NCI-H226 (cell line): ENCODE results near the gene TSR1.
A peak's percentile ranks its signal among the peaks of the same experiment; 100 is the strongest.

Experiments
- DNase-seq: peaks from one replicate; pipeline ENCODE4 v3.0.0-alpha.2; 2015

The TSR1 gene

DNA sequence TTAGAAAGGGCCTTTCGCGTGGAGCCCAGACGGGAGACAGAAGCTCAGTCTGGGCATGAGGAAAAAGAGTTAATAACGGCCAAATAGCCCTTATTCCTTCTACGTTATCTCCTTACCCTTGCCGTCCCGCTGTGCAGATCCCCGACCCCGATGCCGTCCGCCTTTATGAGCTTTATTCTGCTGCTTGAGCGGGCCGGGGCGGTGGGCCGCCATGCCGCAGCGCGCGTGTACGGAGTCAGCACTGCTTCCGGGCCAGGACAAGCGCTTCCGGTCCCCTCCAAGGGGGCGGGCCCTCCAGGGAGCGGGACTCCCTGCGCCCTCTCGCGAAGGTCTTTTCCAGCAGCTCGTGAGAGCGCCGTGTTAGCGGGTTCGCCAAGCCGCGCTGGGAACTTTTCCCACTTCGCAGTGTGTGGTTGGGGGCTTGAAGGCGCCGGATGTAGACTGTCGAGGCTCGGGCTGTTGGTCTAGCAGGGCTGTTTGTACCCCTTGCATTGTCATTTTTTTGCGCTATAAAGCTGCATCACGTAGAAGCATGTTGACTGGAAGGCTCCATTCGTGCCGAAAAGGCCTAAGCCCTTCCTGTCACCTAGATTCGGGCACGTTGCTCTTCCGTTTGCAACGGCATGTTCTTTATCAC is at the start of gene TSR1:
Gene TSR1 (minus strand): TSS at position 243 of the 637 bp plus-strand sequence. CDS start 30 bp downstream, at position 213.
- peak; percentile 91 for DNase-seq

DNA sequence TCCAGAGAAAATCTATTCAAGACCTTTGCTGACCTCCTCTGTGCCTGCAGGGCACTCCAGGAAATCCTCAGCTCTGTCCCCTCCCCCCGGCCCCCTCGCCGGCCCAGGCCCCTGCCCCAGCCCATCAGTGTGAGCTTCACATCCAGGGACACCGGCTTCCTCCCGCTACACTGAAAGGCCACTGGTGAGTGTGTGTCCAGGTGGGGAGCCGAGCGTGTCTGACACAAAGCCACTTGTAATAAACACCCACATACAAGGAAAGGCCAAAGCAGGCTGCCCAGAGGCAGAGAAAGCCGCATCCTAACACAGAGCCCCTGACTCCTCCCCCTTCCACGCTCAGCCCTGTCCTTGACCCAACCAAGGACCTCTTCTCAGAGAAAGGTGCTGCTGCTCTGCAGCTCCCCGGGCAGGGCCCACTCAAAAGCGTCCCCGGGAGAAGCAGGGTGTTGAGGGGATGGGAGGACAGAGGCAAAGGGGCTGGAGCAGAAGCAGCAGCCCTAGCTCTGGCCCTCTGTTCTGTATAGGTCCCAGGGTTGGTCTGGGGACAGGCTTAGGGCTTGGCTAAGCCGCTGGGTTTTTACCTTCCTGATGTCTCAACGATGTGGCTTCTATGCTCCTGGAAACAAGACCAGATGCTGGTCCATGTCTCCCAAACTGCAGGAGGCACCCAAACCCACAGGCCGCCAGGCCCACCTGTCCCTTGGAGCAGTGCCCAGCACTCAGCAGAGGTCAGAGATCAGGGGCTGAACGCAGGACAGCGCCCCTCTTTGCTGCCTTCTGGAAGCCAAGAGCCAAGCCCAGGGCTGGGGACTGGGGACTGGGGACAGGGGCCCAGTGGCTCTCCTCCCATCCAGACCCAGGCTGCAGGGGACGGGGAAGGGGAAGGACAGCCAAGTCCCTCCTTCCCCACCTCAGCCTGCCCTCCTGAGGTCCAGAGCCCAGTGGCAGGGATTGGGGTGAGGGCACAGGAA is 49.3 kb upstream of the TSR1 start:
- DNase-seq = no peak

DNA sequence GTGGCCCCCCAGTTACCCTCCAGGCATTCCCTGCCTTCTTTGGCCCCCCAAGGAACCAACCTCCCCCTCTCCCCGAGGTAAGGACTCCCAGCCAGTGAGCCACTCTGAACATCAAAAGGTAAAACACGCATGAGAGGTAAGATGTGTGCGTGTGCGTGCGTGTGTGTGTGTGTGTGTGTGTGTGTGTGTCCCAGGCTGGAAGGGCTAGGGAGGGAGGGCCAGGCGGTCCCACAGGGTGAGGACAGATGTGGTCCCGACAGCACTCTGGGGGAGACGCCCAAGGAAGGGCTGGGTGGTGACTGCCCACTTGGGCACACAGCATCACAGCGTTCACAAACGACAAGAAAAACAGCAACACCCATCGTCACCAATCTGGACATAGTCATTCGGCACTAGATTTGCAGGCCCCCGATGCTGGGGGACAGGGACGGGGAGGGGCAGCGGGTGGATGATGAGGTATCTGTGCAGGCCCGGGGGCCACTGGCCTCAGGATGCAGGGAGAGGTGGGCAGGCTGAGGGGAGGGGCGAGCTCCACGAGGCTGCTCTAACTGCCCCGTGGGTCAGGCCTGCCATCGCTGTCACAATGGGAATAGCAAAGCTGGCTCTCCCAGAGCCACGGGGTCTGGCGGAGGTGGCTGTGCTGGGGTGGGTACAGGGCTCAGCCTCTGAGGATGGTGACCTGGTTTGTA is 48.3 kb upstream of the TSR1 start:
- DNase-seq = no peak

DNA sequence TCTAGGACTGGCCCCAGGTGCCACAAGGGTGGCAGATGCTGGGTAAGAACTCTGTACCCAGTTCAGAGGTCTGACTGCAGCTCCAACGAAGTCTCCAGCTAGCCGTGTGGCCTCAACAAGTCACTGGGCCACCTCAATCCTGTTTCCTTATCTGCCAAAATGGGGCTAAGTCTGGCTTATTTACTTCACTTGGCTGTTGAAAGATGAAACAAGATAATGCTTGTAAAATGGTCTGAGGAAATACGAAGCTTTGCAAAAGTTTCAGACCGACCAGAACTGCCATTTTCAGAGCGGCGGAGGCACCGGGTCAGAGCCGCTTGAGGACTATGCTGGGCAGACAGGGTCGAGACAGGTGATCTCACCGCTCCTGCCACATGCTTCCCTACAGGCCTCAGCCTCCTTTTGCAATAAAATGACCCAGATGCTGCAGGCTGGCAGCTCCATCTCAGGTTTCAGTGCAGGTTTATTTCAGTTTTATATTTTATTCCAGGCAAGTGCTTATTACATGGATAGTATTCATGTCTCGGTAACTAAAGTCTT is 47.4 kb upstream of the TSR1 start:
- no peak for DNase-seq

DNA sequence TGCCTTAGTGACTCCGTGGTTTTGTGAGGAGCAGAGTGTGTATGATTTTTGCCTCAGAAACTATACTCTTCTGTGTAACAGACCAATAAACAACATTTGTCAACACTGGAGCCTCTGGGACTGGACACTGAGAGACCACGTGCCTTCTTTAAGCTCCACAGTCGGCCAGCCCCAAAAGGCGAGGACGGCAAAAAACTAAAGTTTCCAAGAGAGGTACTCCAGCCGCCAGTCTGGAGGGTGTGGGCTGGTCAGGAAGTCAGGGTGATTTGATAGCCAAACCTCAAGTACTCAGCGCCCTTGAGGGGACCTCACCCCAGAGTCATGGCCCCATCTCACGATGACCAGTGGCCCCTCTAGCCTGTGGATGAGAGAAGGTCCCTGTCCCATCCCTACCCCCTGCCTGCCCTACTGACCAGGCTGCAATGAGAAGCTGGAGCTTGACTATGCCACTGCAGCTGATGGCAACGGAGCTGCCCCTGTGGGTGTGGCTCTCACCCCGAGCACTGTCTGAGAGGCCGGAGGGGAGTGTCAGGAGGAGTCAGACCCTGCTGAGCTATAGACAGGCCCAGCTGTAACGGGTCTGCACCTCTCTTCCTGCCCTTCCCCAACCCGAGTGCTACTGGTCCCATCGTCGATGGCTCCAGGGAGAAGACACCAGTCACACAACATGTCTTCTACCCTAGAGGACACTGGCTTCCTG is 44.8 kb upstream of the TSR1 start:
- no peak for DNase-seq

DNA sequence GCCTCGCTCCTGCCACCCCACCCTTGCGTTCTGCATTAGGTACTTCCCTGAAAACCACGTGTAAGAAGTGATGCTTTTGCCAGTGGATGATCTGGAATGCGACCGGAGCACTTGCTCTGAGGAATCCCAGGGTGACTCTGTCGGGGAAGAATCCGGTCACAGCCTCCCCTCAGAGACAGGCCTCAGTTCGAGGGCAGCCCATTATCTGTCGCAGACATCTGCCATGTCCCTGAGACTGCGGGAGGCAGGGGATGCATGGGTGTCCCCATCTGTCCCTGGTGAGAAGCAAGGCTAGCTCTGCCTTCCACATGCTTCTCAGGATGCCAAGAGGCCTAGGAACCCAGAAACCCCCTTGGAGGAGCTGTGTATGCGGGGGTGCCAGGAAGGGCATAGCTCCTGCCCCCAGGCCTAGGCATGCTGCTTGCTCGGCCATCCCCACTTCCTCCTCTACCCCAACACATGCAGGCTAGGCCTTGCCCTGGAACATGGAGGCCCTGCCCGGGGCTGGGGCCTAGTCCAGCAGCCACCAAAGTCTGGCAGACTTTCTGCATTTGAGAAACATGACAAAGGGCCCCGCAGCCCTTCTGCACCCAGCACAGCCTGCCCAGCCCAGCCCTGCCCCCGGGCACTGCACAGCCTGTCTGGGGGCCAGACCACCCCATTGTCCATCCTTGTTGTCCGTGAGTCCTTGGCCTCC is 44.1 kb upstream of the TSR1 start:
- no peak for DNase-seq

DNA sequence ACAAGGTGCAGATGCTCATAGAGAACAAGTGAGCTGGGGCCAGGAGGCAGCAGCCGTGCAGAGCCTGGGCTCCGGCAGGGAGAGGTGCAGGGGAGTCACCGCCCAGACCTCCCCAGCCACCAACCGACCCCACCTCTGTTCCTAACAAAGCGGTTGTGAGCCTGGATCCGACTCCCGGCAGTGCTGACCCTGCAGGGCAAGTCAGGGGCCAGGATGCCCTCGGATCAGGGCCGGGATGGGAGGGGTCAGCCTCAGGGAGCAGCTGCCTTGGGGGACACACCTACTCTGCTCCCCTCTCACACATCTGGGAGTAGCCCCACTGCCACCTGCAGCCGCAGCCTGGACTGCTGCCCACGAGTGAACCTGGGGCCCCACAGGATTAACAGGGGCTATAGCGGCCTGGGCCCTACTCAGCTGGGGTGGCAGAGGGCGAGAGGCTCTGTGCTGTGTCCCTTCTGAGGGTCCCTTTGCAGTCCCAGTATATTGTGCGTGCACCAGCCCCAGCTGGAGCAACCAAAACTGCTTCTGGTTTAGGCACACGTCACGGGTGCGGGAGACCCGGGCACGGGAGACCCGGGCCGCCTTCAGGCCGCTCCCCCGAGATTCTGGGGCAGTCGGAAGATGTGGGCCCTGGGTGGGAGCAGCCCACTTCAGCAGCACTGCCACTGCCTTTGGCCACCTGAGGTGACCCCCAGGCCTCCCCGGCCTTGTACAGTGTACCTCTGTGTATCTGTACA is 43.4 kb upstream of the TSR1 start:
- no peak for DNase-seq

DNA sequence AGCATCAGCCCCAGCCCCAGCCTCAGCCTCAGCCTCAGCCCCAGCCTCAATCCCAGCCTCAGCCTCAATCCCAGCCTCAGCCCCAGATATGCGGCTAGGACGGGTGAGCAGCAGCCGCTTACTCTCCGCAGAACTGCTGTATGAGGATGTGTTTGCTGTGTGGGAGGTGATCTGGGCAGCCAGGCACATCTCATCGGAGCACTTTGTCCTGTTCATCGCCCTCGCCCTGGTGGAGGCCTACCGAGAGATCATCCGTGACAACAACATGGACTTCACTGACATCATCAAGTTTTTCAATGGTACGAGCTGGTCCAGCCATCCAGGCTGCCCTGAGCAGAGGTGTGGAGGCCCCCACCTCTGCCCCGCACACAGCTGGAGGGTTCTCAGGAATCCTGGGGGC is 42.6 kb upstream of the TSR1 start:
- DNase-seq = no peak

DNA sequence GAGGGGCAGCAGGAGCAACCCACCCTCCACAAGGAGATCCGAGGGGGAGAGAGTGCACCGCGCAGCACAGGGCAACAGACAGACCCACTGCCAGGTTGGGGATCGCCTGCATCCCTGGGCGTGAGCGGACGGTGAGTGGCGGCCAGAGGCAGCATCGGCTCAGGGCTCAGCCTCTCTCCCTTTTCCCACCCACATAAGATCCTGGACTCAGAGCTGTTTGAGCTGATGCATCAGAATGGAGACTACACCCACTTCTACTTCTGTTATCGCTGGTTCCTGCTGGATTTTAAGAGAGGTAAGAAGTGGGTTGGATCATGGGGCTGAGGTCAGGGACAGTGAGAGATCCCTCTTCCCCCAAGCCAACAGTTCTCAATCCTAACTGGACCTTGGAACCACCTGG is 41.4 kb upstream of the TSR1 start:
- DNase-seq = no peak

DNA sequence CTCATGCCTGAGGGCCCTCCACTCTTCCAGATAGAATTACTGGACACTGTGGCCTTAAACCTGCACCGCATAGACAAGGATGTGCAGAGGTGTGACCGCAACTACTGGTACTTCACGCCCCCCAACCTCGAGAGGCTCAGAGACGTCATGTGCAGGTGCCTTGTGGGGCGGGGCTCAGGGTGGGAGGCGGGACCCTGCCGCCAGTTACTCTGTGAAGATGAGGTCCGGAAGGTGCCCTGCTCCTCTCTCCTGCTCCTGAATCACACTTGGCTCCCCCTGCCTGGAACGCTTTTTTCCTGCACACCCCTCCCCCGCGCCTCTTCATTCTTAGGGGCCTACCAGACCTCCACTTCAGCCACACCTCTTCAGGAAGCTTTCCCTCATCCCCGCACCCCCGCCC is 39.9 kb upstream of the TSR1 start:
- no peak for DNase-seq

DNA sequence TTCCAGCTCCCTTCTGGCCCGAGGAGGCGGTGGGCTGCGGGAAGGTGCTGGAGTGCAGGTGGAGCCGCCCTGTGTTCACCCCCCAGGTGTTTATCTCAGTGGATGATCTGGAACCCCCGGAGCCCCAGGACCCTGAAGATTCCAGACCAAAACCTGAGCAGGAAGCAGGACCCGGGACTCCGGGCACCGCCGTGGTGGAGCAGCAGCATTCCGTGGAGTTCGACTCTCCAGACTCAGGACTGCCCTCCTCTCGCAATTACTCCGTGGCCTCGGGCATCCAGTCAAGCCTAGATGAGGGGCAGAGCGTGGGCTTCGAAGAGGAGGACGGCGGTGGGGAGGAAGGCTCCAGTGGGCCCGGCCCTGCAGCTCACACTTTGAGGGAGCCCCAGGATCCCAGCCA is 39.1 kb upstream of the TSR1 start:
- DNase-seq = no peak

DNA sequence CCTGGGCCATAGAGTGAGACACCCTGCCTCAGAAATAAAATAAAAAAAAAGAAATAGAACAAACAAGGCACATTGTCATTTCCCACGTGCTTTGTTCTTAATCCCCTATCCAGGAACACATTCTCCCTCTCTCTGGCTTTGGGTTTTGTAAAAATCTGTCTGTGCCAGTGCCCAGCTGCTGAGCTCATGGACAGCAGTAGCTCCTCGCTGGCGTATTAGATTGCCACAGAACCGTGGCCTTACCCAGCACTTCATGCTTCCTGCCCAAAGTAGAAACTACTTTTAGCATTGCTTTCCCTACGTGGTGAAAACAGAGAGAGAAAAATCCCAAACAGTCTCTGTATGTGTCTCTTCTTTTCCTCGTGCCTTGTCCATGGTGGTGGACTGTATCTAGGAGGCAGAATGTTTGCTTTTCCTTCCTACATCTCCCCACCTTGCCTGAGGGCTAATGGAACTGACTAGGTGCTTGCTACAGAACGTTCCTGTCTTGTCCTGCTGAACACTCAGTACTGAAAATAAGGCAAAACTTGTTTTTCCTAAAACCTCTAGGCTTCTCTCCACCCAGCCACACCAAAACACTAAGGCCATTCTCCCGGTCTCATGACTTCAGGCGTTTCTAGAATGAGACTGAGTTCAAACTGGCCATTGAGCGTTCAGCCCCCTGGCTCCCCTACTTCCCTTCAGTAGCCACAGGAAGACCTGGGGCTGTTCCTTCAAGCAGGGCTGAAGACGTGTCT is 38.5 kb upstream of the TSR1 start:
- DNase-seq = no peak

DNA sequence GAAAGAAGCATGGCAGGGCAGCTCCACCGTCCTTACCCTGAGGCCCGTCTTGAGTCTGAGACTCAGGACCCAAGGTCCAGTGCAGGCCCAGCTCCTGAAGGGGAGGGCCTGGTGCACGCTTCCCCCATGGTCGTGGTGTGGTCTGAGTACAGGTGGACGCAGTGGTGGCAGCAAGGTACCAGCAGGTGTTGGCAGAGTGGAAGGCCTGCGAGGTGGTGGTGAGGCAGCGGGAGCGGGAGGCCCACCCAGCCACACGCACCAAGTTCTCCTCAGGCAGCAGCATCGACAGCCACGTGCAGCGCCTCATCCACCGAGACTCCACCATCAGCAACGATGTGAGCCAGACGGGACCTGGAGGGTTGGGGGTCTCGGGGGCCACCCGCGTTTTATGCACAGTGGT is 36.9 kb upstream of the TSR1 start:
- DNase-seq = no peak

DNA sequence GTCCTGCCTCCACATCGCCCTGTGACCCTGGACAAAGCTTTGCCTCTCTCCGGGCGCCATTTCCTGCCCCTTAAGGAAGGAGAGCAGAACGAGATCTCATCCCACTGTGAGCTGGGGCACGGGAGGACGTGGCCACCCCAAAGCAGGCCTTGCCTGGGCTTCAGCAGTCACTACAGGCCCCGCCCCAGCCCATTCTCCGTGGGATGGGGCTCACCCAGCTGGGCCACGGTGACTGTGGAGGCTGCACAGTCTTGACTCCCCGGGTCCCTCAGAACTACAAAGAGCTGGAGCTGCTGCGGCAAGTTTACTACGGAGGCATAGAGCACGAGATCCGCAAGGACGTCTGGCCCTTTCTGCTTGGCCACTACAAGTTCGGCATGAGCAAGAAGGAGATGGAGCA is 36.4 kb upstream of the TSR1 start:
- DNase-seq = no peak

DNA sequence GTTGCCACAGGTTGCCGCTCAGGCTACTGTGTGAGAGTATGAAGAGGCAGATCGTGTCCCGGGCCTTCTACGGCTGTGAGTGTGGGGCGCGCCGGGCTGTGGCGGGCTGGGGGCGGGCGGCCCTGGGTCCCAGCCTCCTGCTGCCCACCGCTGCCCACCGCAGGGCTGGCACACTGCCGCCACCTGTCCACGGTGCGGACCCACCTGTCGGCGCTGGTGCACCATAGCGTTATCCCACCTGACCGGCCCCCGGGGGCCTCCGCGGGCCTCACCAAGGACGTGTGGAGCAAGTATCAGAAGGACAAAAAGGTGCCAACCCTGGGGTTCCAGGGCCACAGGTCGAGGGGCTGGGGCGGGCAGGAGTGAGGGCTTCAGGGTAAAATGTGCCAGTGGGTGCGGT is 35.9 kb upstream of the TSR1 start:
- no peak for DNase-seq

DNA sequence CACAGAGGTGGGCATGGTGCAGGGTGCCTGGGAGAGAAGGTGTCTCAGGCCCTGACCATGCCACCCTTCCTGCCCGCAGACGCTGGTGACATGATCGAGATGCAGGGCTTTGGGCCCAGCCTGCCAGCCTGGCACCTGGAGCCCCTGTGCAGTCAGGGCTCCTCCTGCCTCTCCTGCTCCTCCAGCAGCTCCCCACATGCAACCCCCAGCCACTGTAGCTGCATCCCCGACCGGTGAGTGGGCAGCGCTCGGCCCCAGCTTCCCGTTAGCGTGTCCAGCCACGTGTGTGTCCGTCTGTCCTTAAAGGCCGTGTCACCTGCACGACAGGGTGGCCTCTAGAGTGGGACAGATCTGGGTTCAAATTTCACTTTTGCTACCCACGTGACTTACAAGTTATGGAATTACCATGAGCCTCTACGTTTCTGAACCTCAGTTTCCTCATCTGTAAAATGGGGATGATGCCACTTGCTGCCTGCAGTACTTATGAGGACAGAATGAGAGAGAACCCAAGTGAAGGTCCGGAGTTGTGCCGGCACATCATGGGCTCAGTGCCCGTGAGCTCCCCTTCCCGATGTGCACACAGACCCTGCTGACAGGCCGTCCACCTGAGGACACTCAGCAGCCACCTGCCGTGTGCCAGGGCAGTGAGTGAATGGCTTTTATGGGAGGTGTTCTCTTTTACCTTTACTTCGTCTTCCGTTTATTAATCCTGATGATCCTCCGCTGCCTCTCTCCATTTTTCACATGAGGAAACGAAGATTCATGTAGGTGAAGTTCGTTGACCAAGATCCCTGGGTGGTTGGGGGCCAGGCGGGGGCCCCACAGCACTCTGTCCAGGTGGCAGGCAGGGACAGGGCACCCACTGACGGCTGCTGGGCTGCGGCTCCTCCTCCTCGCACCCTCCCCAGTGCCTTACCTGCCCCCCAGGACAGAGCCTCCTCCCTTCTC is 35.2 kb upstream of the TSR1 start:
- no peak for DNase-seq

DNA sequence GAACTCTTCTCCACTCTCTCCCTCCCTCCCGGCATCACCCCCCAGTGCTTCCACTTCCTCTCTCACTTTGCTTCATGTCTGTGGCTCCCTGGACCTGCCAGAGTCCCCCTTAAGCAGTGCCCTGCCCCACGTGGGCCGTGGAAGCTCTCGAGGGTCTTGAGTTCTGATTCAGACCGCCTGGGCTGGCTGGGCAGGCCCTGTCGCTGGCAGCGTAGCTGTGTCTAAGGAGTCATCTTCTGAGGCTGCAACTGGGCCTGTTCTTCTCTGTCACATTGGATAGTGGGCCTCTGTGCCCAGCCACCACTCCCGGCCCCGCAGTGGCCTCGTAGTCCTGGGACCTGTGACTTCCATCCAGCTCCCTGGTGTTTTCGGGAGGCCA is 33.9 kb upstream of the TSR1 start:
- no peak for DNase-seq

DNA sequence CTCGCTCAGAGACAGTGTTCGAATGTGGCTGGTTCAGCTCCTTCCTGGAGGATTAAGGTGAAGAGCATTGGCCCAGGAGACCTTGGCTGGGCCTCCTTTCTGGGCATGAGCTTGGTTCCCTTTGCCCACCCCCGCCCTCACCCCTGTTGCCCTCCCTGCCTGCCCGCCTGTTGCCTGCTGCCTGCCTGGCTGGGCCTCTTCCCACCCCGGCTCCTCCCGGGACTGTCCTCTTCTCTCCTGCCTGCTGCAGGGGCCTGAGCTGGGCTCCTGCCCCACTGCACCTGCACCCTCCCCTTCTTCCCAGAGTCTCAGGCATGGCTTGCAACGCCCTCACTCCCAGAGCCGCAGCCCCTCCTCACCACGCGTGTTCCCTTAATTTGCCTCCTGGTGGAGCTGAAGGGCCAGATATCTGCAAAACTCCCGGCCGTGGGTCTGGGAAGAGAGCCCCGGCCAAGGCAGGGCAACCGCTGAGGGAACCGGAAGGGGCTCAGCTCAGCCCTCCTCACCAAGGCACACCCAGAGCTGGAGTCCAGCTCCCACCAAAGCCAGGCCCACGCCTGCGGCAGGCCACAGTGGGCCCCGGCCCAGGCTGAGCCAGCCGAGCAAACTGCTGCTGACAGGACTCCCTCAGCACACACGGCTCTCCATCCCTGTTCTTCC is 33.4 kb upstream of the TSR1 start:
- no peak for DNase-seq

DNA sequence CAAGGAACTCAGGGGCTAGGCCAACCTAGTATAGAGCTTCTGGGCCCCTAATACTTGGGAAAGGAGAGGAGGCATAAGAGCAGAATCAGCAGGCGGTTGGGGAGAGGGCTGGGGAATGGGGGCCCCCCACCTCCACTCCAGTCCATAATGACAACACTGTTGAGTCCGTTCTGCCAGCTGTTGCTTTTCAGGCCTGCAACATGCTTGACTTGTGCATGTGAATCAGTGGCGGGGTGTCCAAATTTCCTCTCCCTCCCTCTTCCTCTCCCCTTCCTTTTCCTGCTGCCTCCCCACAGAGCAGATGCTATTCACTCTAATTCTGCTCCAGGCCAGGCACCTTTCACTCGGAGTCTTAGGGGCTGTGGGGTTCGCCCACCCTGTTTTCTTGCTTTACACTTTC is 32.8 kb upstream of the TSR1 start:
- DNase-seq = no peak
